ENCODE data around the gene CYP46A1. TPM values are rescaled to one million over a fixed set of nuclear protein-coding genes. Genes with fewer than 3 reads are reported as not detected.
"Not testable (repeated sequence)": the region's sequence is repeated elsewhere in the genome, so short reads cannot be mapped to it uniquely, and the experiment has no call there.

CYP46A1 gene
- polyA plus RNA-seq, 5 donors, result 3.9 to 6.3 (median 6.1) TPM

- no peak for DNase-seq
These were observed 27.9 kb upstream of the CYP46A1 start for GRCh38 chr14:99656171-99656570.

DNA sequence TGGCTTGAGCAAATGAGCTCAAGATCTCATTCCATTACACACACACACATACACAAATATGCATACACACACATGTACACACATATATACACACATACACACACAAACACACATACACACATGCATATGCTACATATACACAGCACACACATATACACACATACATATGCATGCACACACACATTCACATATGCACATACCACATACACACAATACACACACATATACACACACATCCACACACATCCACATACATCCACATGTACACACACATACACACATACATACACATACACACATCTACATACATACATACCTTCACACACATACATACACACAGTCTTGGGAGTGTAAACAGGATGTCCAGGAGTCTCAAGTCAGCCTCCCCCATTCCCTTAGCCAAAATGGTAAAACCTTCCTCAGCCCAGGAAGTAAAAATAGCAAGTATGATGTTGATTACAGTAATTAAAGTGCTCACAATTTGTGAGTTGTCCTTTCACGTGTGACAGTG is 26.4 kb upstream of the CYP46A1 start:
- no peak for DNase-seq

DNA sequence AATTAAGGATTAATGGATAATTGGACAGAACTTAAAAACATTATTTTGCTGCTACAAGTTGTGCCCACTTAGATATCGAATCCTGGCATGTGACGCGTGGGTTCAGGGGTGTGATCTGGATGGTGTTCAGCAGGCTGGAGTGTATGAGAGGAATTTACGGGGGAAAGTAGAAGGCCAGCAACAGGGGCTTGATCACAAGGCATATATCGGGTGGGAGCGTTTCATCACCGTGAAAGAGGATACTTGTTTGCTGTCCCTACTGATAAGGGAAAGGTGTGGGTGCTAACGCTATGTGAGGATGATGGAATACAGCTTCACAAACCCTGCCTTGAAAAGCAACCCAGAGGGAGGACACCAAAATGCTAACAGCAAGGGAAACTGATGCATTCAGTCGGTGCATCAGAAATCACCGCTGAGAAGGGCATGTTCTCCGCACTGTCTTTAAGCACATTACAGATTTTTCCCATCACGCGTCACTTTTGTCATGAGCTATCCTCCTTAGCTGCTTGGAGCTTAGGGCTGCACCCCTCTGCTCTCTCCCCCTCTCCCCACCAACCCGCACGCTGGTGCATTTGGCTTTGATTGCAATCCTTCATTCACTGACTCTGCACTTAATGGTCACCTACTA is 25.8 kb upstream of the CYP46A1 start:
- peak; percentile 38 to 52 for DNase-seq

- no peak for DNase-seq
These were observed 24.8 kb upstream of the CYP46A1 start for GRCh38 chr14:99659333-99659741.

DNA sequence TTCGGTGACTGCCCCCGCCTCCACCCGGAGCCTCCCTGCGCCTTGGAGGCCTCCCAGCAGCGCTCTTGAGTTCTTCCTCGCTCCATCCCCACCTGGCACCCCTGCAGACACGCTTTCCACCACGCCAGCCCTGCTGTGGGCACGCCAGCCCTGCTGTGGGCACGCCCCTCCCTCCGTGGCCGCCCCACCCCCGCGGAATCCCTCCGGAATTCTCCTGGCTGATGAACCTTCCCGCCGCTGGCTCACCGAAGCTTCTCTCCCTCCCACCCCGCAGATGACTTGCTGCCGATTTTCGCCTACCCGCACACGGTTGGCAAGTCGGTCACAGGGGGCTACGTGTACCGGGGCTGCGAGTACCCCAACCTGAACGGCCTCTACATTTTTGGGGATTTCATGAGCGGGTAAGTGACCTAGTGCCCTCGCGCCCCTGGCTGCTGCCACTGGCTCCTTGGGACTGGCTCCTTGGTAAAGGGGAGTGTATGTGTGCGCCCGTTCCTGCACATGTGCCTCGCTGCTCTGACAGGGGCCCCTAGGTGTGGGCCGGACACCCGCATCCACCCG is 24.0 kb upstream of the CYP46A1 start:
- no peak for DNase-seq

GRCh38 chr14:99660794-99661193 is 23.3 kb upstream of the CYP46A1 start:
- no peak for DNase-seq

- DNase-seq, result not testable (repeated sequence)
These were observed 22.9 kb upstream of the CYP46A1 start for GRCh38 chr14:99661206-99661605.

- no peak for DNase-seq
These were observed 21.3 kb upstream of the CYP46A1 start for GRCh38 chr14:99662846-99663245.

GRCh38 chr14:99663386-99664057 is 20.6 kb upstream of the CYP46A1 start:
- no peak for DNase-seq

GRCh38 chr14:99664058-99664936 is 19.8 kb upstream of the CYP46A1 start:
- no peak for DNase-seq

DNA sequence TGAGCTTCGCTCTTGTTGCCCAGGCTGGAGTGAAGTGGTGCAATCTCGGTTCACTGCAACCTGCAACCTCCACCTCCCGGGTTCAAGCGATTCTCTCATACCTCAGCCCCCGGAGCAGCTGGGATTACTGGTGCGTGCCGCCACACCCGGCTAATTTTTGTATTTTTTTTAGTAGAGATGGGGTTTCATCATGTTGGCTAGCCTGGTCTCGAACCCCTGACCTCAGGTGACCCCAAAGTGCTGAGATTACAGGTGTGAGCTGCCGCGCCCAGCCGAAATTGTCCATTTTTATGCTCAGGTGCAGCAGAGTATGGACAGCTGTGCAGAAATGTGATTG is 19.2 kb upstream of the CYP46A1 start:
- DNase-seq, result no peak

- no peak for DNase-seq
These were observed 17.6 kb upstream of the CYP46A1 start for GRCh38 chr14:99666533-99666932.

GRCh38 chr14:99667045-99667444 is 17.1 kb upstream of the CYP46A1 start:
- no peak for DNase-seq

GRCh38 chr14:99667821-99668220 is 16.3 kb upstream of the CYP46A1 start:
- no peak for DNase-seq

DNA sequence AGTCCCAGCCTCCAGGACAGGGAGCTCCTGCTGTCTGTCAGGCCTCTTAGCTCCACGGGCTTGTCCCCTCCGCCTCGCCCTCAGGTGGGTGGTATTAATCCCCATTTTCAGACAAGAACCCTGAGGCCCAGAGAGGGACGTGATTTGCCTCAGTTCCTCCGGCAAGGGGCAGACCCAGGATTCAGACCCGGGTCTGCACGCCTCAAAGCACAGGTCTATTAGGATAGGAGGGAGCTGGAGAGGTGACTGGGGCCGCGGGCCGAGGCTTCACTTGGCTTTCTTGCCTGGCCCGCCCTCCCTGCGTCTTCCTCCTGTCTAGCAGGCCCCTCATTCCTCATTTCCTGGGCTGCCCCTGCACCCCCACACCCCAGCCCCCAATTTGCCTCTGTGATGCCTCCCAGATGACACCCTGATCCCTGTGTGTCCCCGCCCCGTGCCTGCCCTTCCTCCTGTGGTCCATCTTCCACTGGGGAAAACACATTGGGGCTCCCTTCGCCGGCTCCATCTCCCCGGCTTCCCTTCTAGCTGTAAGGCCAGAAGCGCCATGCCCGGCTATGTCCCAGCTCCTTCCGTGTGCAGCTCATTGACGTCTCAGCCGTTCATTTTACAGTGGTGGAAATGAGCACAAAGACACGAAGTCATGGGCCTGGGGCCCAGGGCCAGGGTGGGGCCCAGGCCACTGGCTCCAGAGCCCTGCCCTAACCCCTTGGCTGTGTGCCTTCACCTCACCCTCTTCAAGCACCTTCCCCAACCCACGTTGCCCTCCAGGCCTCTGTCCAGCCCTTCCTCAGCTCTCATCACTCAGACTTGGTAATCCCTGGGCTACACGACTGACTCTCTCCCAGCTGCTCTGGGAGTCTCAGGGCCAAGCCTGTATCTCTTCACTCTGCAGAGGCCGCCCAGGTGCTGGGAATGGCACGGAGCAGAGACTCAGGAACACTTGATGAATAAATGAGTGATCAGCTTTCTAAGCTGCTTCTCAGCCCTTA is 15.5 kb upstream of the CYP46A1 start:
- DNase-seq, result no peak

GRCh38 chr14:99670361-99671234 is 13.5 kb upstream of the CYP46A1 start:
- DNase-seq, result no peak

GRCh38 chr14:99671235-99672224 is 12.6 kb upstream of the CYP46A1 start:
- no peak for DNase-seq

GRCh38 chr14:99672506-99673304 is 11.4 kb upstream of the CYP46A1 start:
- DNase-seq, result no peak

Measured in right lung (tissue), 5 donors.